A549 (cell line): ENCODE measurements around the gene TCEAL1. TPM values are rescaled to one million over a fixed set of nuclear protein-coding genes. Genes with fewer than 3 reads are reported as not detected.

Source experiments
- ATAC-seq, 2 experiments: fragments of 200-7000 bp in 1 of 2; fragments of >200 bp in 1 of 2; cut with Nextera tagmentation in 1 of 2; cut with Tn5 transposase in 1 of 2; 3 replicates each; pipeline versions ENCODE4 v1.8.0 to v1.9.1; 2018 to 2020; ENCODE audit warnings: mild to moderate bottlenecking in 1 of 2, moderate library complexity in 1 of 2
- CTCF ChIA-PET: fragments of 300-600 bp; sonication (Branson Sonifier 250); formaldehyde crosslinking; extraction: SDS; loops from one replicate; lab custom pipeline; 2021; ENCODE audit warnings: antibody characterized with exemption, inconsistent platforms; lab: Yijun Ruan, JAX
- POLR2A ChIA-PET: fragments of 350-600 bp; formaldehyde crosslinking; extraction: SDS; loops from one replicate; lab custom pipeline; 2021; ENCODE audit warnings: antibody characterized with exemption, inconsistent platforms; lab: Yijun Ruan, JAX
- DNase-seq, 2 experiments: peaks; one replicate each; pipeline versions ENCODE4 v3.0.0 to v3.0.0-alpha.2; 2011 to 2016; ENCODE audit warnings: low read depth in 1 of 2, low spot score in 1 of 2
- FAIRE-seq: peaks from 2 replicates; lab custom pipeline; 2011; peaks lifted over from hg19 to GRCh38; lab: Jason Lieb, UNC
- H3K27ac ChIP-seq, 2 experiments: fragments of >200 bp; sonication (Bioruptor Twin); formaldehyde crosslinking; 3 replicates each; pipeline ENCODE4 v1.5.1; 2016 to 2017
- H3K4me1 ChIP-seq: fragments of >200 bp; sonication (Bioruptor Twin); formaldehyde crosslinking; 3 replicates; pipeline ENCODE4 v1.6.1; 2016
- H3K4me2 ChIP-seq: fragments of >200 bp; sonication (Bioruptor Twin); formaldehyde crosslinking; 3 replicates; pipeline ENCODE4 v1.6.1; 2016
- H3K4me3 ChIP-seq: fragments of >200 bp; sonication (Bioruptor Twin); formaldehyde crosslinking; 3 replicates; pipeline ENCODE4 v1.5.1; 2016
- H3K9me3 ChIP-seq: fragments of >200 bp; sonication (Bioruptor Twin); formaldehyde crosslinking; 3 replicates; pipeline ENCODE4 v1.6.1; 2016
- BHLHE40 ChIP-seq: IDR thresholded peaks from 2 replicates; pipeline ENCODE4 v1.6.1; 2012; ENCODE audit warnings: low read depth, low read length, inconsistent platforms
- CBX2 ChIP-seq: fragments of 200-600 bp; sonication (generic); IDR thresholded peaks from 2 replicates; pipeline ENCODE4 v1.6.1; 2016; ENCODE audit warnings: low read depth, mild to moderate bottlenecking, borderline replicate concordance
- CEBPB ChIP-seq, 2 experiments: fragments of >200 bp in 1 of 2; sonication (Bioruptor Twin) in 1 of 2; formaldehyde crosslinking in 1 of 2; IDR thresholded peaks; 2 replicates each; pipeline ENCODE4 v1.6.1; 2012 to 2016
- CHD2 ChIP-seq: fragments of 150-350 bp; IDR thresholded peaks from 2 replicates; pipeline ENCODE4 v1.6.1; 2014; ENCODE audit warnings: low read length; ENCODE audit not compliant: partially characterized antibody
- CHD4 ChIP-seq: fragments of 200-600 bp; sonication (generic); IDR thresholded peaks from 2 replicates; pipeline ENCODE4 v1.6.1; 2016; ENCODE audit warnings: antibody characterized with exemption, mild to moderate bottlenecking, borderline replicate concordance
- E2F6 ChIP-seq: IDR thresholded peaks from 2 replicates; pipeline ENCODE4 v1.6.1; 2012; ENCODE audit warnings: low read depth, borderline replicate concordance
- EHF ChIP-seq: fragments of 250-450 bp; sonication (Bioruptor Pico); IDR thresholded peaks from 2 replicates; pipeline ENCODE4 v1.5.0; 2020; ENCODE audit warnings: mild to moderate bottlenecking
- EHMT2 ChIP-seq: fragments of 200-600 bp; sonication (generic); IDR thresholded peaks from 2 replicates; pipeline ENCODE4 v1.6.1; 2016; ENCODE audit warnings: antibody characterized with exemption, low read depth, mild to moderate bottlenecking, moderate library complexity
- EP300 ChIP-seq, 2 experiments: fragments of >200 bp; sonication (Bioruptor Twin); formaldehyde crosslinking; IDR thresholded peaks; 2 replicates in 1 of 2; 3 replicates in 1 of 2; pipeline ENCODE4 v1.6.1; 2016 to 2017
- ESRRA ChIP-seq: fragments of 150-350 bp; IDR thresholded peaks from 2 replicates; pipeline ENCODE4 v1.6.1; 2014; ENCODE audit warnings: mild to moderate bottlenecking, low read length, borderline replicate concordance
- FOSL2 ChIP-seq, 2 experiments: fragments of 450-650 bp in 1 of 2; fragments of >200 bp in 1 of 2; sonication (Bioruptor Twin) in 1 of 2; formaldehyde crosslinking; IDR thresholded peaks; 2 replicates each; pipeline versions ENCODE4 v1.5.0 to v1.6.1; 2016 to 2020; ENCODE audit warnings: mild to moderate bottlenecking in 1 of 2, moderate library complexity in 1 of 2
- FOXS1 ChIP-seq: fragments of 250-450 bp; sonication (Bioruptor Pico); IDR thresholded peaks from 2 replicates; pipeline ENCODE4 v1.5.0; 2020; ENCODE audit warnings: mild to moderate bottlenecking, moderate library complexity
- GATA3 ChIP-seq: IDR thresholded peaks from 2 replicates; pipeline ENCODE4 v1.6.1; 2012; ENCODE audit warnings: borderline replicate concordance
- HDAC2 ChIP-seq: fragments of 200-600 bp; sonication (generic); IDR thresholded peaks from 2 replicates; pipeline ENCODE4 v1.6.1; 2016
- HES2 ChIP-seq: fragments of >200 bp; sonication (Bioruptor Twin); formaldehyde crosslinking; IDR thresholded peaks from 2 replicates; pipeline ENCODE4 v1.6.1; 2016
- HEYL ChIP-seq: fragments of 250-450 bp; sonication (Bioruptor Pico); IDR thresholded peaks from 2 replicates; pipeline ENCODE4 v1.8.0; 2021; ENCODE audit warnings: mild to moderate bottlenecking, moderate library complexity
- HOXA7 ChIP-seq: fragments of 250-450 bp; sonication (Bioruptor Pico); IDR thresholded peaks from 2 replicates; pipeline ENCODE4 v1.5.0; 2020; ENCODE audit warnings: mild to moderate bottlenecking, moderate library complexity
- HOXB13 ChIP-seq: fragments of 250-450 bp; sonication (Bioruptor Pico); IDR thresholded peaks from 2 replicates; pipeline ENCODE4 v1.5.0; 2020; ENCODE audit warnings: low read depth, mild to moderate bottlenecking, moderate library complexity
- JUNB ChIP-seq: fragments of >200 bp; sonication (Bioruptor Twin); formaldehyde crosslinking; IDR thresholded peaks from 2 replicates; pipeline ENCODE4 v1.6.1; 2016
- KDM5A ChIP-seq: fragments of 200-600 bp; sonication (generic); IDR thresholded peaks from 2 replicates; pipeline ENCODE4 v1.6.1; 2016; ENCODE audit warnings: antibody characterized with exemption, mild to moderate bottlenecking
- MAZ ChIP-seq: fragments of 150-350 bp; IDR thresholded peaks from 2 replicates; pipeline ENCODE4 v1.6.1; 2014; ENCODE audit warnings: antibody characterized with exemption, low read depth, low read length, borderline replicate concordance
- NFE2L2 ChIP-seq: fragments of 150-350 bp; conservative IDR thresholded peaks from 2 replicates; pipeline ENCODE4 v1.6.1; 2014; ENCODE audit warnings: low read length
- POLR2AphosphoS2 ChIP-seq: conservative IDR thresholded peaks from 2 replicates; pipeline ENCODE4 v1.6.1; 2012; ENCODE audit warnings: low read length, improper control_type of control experiment, inconsistent platforms
- RARB ChIP-seq: fragments of 250-450 bp; sonication (Bioruptor Pico); IDR thresholded peaks from 2 replicates; pipeline ENCODE4 v1.8.0; 2021; ENCODE audit warnings: mild to moderate bottlenecking, moderate library complexity
- RCOR1 ChIP-seq: fragments of 150-350 bp; IDR thresholded peaks from 2 replicates; pipeline ENCODE4 v1.6.1; 2014; ENCODE audit warnings: antibody characterized with exemption, low read length, low read depth
- SMC3 ChIP-seq: fragments of >200 bp; sonication (Bioruptor Twin); formaldehyde crosslinking; IDR thresholded peaks from 3 replicates; pipeline ENCODE4 v1.6.1; 2018; ENCODE audit warnings: inconsistent platforms
- ZSCAN20 ChIP-seq: fragments of 250-450 bp; sonication (Bioruptor Pico); IDR thresholded peaks from 2 replicates; pipeline ENCODE4 v1.8.0; 2022; ENCODE audit warnings: mild to moderate bottlenecking, moderate library complexity
- WGBS: methylation state at CpG from one replicate; pipeline ENCODE4 v1.1.6; 2017; ENCODE audit errors: missing lambda C conversion rate; 5-methylcytosine and 5-hydroxymethylcytosine counted together
- polyA plus RNA-seq, 4 experiments: library from polyadenylated mRNA; depleted of rRNA in 3 of 4; stranded (reverse); fragments of >200 nt; fragmentation: RNase III in 1 of 4; extraction: RNeasy Plus Mini Kit Qiagen cat#74134 plus additional on column Dnase treatment in 1 of 4; gene quantifications; 2 replicates in 3 of 4; 3 replicates in 1 of 4; pipeline ENCODE4 v1.2.3, GENCODE V29; 2011 to 2017
- TF ChIP-seq, protein P1 (sequence below): fragments of 250-450 bp; sonication (Bioruptor Pico); IDR thresholded peaks from 2 replicates; pipeline ENCODE4 v1.5.0; 2021; ENCODE audit warnings: mild to moderate bottlenecking, moderate library complexity, borderline replicate concordance
- TF ChIP-seq, protein P2 (sequence below): fragments of 150-350 bp; IDR thresholded peaks from 2 replicates; pipeline ENCODE4 v1.6.1; 2014; ENCODE audit warnings: low read depth, mild to moderate bottlenecking, low read length
- TF ChIP-seq, protein P3 (sequence below): fragments of 250-450 bp; sonication (Bioruptor Pico); IDR thresholded peaks from 2 replicates; pipeline ENCODE4 v1.5.0; 2020; ENCODE audit warnings: low read depth, mild to moderate bottlenecking, moderate library complexity

TCEAL1 gene
- polyA plus RNA-seq, 2 of the 4 experiments (the other 2 are of a cell fraction) = 40.7 to 42.1 TPM

GRCh38 chrX:103647630-103648029, 18.9 kb downstream of the TCEAL1 start:
- FAIRE-seq (peak; percentile 95), ATAC-seq (no peak), DNase-seq (no peak)
- Histone ChIP-seq H3K9me3 (no peaks in the 10 kb centered on the region), H3K4me2 (no peak overlapping the region), H3K4me3 (no peak overlapping the region), H3K4me1 (peaks cover 14% of the 10 kb centered on the region), H3K27ac (no peak overlapping the region)
- ChIA-PET CTCF (interaction anchor here (1.9 kb wide), 1 partner anchor 17 kb away, joined by 6 read pairs; no protein-coding TSS in a partner anchor), POLR2A (no interaction called here)
- TF ChIP-seq ESRRA (no peak), FOSL2 (IDR thresholded peaks at IDR 0.05) (no peak), FOSL2 (CRISPR knock-in tag; IDR thresholded peaks at IDR 0.05) (no peak), POLR2AphosphoS2 (no peak), HOXB13 (CRISPR knock-in tag) (no peak), BHLHE40 (no peak), NFE2L2 (no peak)
- TF ChIP-seq, protein P1, sequence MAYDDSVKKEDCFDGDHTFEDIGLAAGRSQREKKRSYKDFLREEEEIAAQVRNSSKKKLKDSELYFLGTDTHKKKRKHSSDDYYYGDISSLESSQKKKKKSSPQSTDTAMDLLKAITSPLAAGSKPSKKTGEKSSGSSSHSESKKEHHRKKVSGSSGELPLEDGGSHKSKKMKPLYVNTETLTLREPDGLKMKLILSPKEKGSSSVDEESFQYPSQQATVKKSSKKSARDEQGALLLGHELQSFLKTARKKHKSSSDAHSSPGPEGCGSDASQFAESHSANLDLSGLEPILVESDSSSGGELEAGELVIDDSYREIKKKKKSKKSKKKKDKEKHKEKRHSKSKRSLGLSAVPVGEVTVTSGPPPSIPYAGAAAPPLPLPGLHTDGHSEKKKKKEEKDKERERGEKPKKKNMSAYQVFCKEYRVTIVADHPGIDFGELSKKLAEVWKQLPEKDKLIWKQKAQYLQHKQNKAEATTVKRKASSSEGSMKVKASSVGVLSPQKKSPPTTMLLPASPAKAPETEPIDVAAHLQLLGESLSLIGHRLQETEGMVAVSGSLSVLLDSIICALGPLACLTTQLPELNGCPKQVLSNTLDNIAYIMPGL (CRISPR knock-in tag) = no peak
- 3% methylated on average over 1 of the region's 1 CpG for WGBS

GRCh38 chrX:103651151-103651773, 22.5 kb downstream of the TCEAL1 start:
- ChIA-PET POLR2A (no interaction called here), CTCF (interaction anchor here (2.8 kb wide), 1 partner anchor 21 kb away, joined by 16 read pairs; no protein-coding TSS in a partner anchor)
- Histone ChIP-seq H3K27ac (no peak overlapping the region; a peak in 1 of 6 replicates), H3K4me3 (no peak overlapping the region), H3K4me1 (peaks cover 19% of the 10 kb centered on the region), H3K4me2 (peak overlapping the region; percentile 26; the same call in 2 of the 3 replicates), H3K9me3 (no peaks in the 10 kb centered on the region)
- DNase-seq (no peak), ATAC-seq (no peak), FAIRE-seq (peak; percentile 95)
- 57% methylated on average over 2 of the region's 2 CpGs for WGBS
- no peak for TF ChIP-seq HDAC2
- TF ChIP-seq JUNB = no peak; the same call in 1 of the 2 replicates
- TF ChIP-seq FOSL2 (IDR thresholded peaks at IDR 0.05) = no peak
- TF ChIP-seq FOSL2 (CRISPR knock-in tag; IDR thresholded peaks at IDR 0.05) = peak; percentile 29; the same call in 1 of the 2 replicates
- no peak for TF ChIP-seq CBX2
- no peak for TF ChIP-seq HES2
- peak; percentile 54; the same call in 1 of the 2 replicates for TF ChIP-seq GATA3
- TF ChIP-seq, protein P1 (CRISPR knock-in tag) = no peak
- TF ChIP-seq CHD4 = no peak
- no peak for TF ChIP-seq EHF (CRISPR knock-in tag)
- TF ChIP-seq POLR2AphosphoS2 = no peak
- TF ChIP-seq RARB (CRISPR knock-in tag) = no peak
- no peak for TF ChIP-seq ZSCAN20 (CRISPR knock-in tag)
- TF ChIP-seq ESRRA = no peak
- TF ChIP-seq, protein P2, sequence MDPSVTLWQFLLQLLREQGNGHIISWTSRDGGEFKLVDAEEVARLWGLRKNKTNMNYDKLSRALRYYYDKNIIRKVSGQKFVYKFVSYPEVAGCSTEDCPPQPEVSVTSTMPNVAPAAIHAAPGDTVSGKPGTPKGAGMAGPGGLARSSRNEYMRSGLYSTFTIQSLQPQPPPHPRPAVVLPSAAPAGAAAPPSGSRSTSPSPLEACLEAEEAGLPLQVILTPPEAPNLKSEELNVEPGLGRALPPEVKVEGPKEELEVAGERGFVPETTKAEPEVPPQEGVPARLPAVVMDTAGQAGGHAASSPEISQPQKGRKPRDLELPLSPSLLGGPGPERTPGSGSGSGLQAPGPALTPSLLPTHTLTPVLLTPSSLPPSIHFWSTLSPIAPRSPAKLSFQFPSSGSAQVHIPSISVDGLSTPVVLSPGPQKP = no peak
- TF ChIP-seq MAZ = no peak
- TF ChIP-seq HOXA7 (CRISPR knock-in tag) = no peak
- TF ChIP-seq, protein P3, sequence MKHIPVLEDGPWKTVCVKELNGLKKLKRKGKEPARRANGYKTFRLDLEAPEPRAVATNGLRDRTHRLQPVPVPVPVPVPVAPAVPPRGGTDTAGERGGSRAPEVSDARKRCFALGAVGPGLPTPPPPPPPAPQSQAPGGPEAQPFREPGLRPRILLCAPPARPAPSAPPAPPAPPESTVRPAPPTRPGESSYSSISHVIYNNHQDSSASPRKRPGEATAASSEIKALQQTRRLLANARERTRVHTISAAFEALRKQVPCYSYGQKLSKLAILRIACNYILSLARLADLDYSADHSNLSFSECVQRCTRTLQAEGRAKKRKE (CRISPR knock-in tag) = no peak
- TF ChIP-seq E2F6 = no peak
- TF ChIP-seq EHMT2 = no peak
- TF ChIP-seq EP300 (IDR thresholded peaks at IDR 0.05) = no peak
- 0 out of 4 replicates have a peak, but pooled peaks of 1 of the 2 experiments have one; percentile 28 for TF ChIP-seq CEBPB (IDR thresholded peaks at IDR 0.05)
- no peak for TF ChIP-seq HEYL (CRISPR knock-in tag)
- no peak for TF ChIP-seq SMC3
- no peak for TF ChIP-seq FOXS1
- TF ChIP-seq RCOR1 = no peak
- no peak for TF ChIP-seq CHD2
- TF ChIP-seq KDM5A = no peak
